ENCODE results near the gene EIF3M.
"Not testable (repeated sequence)": the region's sequence is repeated elsewhere in the genome, so short reads cannot be mapped to it uniquely, and the experiment has no call there.

EIF3M gene

DNA sequence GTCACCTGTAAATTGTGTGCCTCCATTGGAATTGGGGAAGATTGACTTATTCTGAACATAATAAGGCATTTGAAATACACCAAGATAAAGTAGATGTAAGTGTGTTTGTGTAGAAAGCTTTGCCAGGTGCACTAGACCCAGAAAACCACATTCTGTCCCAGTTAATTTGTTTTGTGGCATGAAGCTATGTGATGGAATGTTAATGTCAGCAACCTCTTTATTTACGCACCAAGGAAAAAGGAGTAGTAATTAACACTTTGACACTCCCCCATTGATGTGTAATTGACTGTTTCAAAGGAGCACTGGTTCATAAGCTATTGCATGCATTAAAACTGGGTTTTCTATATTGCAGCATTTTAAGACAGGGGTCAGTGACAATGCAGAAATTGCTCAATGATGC is 14.3 kb downstream of the EIF3M start:
- no peak for DNase-seq (ENCODE audit: low read depth)

- no peak for DNase-seq (ENCODE audit: low read depth)
Observed at GRCh38 chr11:32602657-32603415, 19.2 kb downstream of the EIF3M start.

- DNase-seq (ENCODE audit: low read depth), result no peak
Observed at GRCh38 chr11:32606220-32606619, 22.6 kb downstream of the EIF3M start.

GRCh38 chr11:32608826-32609225 is 25.2 kb downstream of the EIF3M start:
- DNase-seq (ENCODE audit: low read depth), result not testable (repeated sequence)

DNA sequence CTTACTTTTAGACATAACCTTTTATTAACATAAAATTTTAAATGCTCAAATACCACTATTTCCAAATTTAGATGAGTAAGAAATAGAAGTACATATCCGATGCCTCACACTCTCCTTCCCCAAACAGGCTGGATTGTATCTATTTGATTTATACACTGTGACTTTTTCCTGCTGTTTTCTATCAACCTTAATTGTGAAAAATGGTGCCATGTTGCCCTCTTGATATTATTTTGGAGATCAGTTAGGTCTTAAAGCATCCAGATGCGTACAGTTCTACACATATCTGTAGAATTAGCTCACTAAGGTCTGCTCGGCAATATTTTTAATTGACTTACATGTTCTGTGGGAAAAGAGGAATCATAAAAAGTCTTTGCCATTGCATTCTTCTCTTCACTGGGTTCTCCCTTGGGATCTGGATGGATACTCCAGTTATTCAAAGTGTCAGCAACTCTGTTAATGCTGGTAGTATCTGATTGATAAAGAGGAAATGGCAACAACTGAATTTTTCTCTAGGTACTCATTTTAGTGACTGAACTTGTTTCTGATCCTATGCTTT is 27.2 kb downstream of the EIF3M start:
- DNase-seq (ENCODE audit: low read depth), result no peak

DNA sequence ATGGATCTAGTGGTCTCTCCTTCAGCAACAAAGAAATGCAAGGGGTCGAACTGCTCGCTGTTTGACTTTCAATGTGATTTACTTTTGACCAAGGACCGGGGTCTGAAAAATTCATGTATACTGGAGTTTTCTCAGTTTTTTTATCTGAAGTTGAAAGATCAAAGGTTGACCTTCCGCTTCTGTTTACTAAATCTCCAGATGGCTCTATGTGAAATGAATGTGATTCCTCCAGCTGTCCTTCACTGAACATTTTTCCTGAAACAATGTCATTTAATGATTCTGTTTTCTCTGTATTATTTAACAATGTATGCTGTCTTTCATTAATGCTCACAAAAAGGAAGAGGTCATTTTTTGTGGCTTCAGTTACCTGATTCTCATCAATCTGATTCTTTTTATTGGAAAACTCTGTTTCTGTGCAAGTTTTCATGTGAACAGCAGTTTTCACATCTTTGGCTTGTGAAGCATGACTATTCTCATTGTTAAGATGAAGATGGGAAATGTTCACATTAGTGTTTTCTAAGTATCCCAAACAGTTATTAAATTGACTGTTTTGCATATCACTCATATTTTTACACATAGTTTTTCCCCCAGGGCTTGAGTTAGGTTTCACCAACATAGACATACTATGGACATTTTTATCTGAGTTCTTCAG is 30.0 kb downstream of the EIF3M start:
- DNase-seq (ENCODE audit: low read depth), result no peak

DNA sequence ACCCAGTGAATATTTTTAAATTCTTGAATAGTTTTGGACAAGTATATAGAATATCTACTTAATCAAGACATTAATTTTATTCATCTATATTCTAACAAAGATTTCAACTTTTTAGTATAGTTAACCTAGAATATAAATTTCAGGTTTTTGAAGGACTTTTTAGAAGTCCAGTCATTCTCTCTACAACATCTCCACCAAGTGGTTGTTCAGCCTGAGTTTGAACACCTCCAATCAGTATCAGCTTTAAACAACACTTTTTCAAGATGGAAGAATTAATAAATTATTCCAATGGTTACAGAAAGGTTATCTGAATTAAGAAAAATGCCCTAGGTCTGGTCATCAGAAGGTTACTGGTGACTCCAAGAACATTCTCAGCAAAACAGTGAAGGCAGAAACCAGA is 31.8 kb downstream of the EIF3M start:
- DNase-seq (ENCODE audit: low read depth), result no peak

- DNase-seq (ENCODE audit: low read depth), result no peak
Observed at GRCh38 chr11:32616903-32617302, 33.3 kb downstream of the EIF3M start.

DNA sequence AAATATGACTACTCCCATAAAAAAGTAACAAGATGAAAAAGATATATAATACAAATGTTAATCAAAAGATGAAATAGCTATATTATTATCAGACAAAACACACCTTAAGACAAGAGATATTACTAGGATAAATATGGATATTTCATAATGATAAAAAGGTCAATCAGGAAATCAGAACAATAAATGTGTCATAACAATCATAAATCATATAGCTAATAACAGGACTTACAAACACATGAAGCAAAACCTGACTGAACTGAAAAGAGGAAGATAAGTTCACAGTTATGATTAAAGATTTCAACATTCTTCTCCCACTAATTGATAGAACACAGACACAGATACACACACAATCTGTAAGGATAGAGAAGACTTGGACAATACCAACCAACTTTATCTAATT is 47.2 kb downstream of the EIF3M start:
- no peak for DNase-seq (ENCODE audit: low read depth)

DNA sequence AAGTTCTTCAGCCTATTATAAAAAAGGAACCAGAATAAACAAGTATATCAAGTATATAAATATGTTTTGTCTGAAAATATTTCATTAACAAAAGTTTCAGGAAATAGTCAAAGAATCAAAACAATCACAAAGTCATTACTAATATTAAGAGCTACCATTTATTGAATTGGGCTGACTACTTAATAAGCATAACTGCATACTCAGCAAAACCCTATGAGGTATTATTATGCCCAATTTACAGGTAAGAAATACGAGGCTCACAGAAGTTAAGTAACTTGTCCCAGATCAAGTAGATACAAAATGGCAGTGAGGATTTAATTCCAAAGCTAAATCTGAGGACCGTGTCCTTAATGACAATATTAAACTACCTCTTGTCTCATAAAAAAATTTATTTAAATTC is 52.2 kb downstream of the EIF3M start:
- no peak for DNase-seq (ENCODE audit: low read depth)

GRCh38 chr11:32641361-32641760 is 57.7 kb downstream of the EIF3M start:
- no peak for DNase-seq (ENCODE audit: low read depth)

DNA sequence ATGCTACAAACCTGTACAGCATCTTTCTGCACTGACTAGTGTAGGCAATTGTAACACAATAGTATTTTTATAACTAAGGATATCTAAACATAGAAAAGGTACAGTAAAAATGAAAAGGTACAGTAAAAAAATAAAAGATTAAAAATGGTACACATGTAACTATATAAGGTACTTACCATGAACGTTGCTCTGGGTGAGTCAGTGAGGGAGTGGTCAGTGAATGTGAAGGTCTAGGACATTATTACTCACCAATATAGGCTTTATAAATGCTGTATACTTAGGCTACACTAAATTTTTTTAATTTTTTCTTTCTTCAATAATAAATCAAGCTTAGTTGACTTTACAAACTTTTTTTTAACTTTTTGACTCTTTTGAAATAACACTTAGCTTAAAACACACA is 59.9 kb downstream of the EIF3M start:
- DNase-seq (ENCODE audit: low read depth), result no peak
